Measurements from ENCODE around the gene CCL23.

DNA sequence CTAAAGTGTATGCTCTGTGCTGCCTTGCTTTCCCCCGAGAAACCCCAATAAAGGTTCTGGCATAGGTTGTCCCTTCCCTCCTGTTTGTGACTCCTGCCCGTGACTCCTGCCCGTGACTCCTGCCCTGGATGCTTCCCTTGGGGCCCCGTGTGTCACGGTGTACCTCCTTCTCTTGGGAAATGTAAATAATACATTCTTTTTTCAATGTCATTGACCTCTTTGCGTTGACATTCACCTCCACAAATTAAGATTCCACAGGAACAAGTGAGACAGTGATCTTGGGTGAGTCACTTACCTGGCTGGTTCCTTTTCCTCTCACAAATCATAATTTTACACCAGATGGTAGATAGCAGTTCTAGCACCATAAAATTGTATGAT lies 17.1 kb downstream of the CCL23 start:
- TF ChIP-seq, protein P1, sequence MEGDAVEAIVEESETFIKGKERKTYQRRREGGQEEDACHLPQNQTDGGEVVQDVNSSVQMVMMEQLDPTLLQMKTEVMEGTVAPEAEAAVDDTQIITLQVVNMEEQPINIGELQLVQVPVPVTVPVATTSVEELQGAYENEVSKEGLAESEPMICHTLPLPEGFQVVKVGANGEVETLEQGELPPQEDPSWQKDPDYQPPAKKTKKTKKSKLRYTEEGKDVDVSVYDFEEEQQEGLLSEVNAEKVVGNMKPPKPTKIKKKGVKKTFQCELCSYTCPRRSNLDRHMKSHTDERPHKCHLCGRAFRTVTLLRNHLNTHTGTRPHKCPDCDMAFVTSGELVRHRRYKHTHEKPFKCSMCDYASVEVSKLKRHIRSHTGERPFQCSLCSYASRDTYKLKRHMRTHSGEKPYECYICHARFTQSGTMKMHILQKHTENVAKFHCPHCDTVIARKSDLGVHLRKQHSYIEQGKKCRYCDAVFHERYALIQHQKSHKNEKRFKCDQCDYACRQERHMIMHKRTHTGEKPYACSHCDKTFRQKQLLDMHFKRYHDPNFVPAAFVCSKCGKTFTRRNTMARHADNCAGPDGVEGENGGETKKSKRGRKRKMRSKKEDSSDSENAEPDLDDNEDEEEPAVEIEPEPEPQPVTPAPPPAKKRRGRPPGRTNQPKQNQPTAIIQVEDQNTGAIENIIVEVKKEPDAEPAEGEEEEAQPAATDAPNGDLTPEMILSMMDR (IDR thresholded peaks at IDR 0.05 in 8 of 11, conservative IDR thresholded peaks at IDR 0.05 in 3 of 11) = no peak
- TF ChIP-seq POLR2A (IDR thresholded peaks at IDR 0.05) = no peak

All from spleen (tissue), 7 donors.